GM18507 (cell line): ENCODE data around the gene ACYP2.

Experiments used
- DNase-seq: peaks from one replicate; pipeline ENCODE4 v3.0.0; 2011; ENCODE audit warnings: low read depth; ENCODE audit not compliant: insufficient read length; ENCODE audit errors: extremely low spot score
- FAIRE-seq: peaks from 2 replicates; lab custom pipeline; 2011; peaks lifted over from hg19 to GRCh38; lab: Jason Lieb, UNC

Gene ACYP2

DNA sequence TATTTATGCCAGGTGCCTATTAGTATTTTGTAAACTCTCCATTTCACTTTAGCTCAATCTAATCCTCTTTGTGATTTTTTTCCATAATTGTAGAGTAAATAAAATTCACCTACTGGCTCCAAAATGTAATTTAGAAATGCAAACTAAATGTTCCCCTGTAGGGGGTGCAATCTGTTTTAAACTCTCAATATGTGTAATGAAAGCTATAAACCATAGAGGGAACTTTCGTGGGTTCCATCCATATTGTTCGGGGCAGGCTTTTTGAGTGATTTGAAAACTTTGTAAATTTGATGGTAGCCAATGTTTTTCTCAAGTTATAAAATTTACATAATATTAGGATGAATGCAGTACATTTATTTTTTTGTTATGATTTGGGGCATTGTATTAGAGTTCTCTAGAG lies 91.2 kb downstream of the ACYP2 start:
- FAIRE-seq, result peak; percentile 35
- no peak for DNase-seq

GRCh38 chr2:54207666-54208195 lies 92.3 kb downstream of the ACYP2 start:
- DNase-seq, result no peak
- no peak for FAIRE-seq

DNA sequence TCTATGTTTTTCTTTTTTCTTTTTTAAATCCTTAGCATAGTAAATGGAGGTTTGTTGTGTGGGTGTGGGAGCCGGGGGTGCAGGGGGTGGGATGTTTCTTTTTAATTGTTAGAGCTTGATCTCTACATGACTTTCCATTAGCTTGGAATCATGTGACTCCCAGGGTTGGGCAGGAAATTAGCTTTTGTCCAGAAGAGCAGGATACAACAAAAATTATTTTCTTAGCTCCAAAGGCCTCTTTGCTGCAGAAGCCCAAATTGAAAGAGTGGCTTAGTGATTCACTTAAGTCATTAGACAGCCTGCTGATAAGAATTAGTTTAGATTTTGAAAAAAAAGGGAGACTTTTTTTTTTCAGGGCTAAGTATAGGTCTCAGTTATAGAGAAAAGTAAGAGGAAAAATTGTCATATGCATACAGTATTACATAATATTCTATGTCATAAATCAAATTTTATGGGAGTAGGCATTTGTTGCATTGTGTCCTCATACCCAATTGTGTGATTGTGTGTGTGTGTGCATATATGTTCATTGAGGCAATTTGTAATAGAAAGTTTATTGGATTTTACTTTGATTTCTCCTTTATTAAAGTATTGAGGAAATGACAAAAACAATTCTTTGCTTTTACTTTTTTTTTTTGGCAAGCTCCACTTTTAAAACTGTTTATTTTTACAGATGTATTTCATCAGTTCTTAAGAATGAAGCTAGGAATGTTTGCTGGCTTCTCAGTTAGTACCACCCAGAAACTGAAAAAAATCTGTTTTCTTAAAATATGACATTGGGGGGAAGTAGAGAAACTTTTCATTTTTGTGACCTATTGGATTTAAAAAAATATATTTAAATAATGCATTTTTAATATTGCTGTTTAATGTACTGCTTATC lies 93.2 kb downstream of the ACYP2 start:
- DNase-seq (no peak), FAIRE-seq (no peak)

DNA sequence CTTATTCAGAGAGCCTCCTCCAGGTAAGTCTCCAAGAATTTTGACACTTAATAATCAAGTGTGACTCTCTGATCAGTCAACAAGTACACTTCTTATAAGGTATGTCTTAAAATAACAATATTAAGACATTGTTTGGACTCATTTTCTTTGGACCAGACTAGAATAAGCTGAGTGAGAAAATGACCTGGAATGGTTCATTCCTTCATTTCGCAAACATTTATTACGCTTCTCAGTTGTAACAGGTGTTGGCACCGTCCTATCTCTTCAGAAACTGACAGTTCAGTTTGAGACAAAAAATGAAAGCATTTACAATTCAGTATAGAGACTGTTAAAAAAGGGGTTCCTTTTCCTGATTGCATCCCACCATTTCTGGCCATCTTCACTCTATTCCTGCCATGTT lies 94.0 kb downstream of the ACYP2 start:
- DNase-seq, result no peak
- no peak for FAIRE-seq

DNA sequence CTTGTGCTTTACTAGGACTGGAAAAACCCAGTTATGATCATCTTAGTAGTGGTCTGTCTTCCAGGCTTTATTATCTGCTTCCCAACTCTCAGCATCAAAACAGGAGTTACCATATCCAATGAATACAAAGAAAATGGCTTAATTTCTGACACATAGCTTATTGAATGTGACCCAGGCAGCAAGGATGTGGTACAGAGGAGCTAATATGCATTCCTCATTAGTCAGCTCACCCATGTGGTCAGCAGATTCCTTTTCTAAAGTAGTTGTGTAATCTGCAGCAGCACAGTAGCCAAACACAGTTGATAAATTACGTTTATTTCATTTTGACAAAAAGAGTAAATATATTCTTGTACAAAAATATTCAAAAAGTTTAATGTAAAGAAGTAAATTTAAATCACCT lies 97.0 kb downstream of the ACYP2 start:
- FAIRE-seq, result no peak
- no peak for DNase-seq

- FAIRE-seq, result no peak
- DNase-seq, result no peak
These were observed 97.7 kb downstream of the ACYP2 start for GRCh38 chr2:54213082-54213481.

- FAIRE-seq, result no peak
- DNase-seq, result no peak
These were observed 109.6 kb downstream of the ACYP2 start for GRCh38 chr2:54224997-54225396.

DNA sequence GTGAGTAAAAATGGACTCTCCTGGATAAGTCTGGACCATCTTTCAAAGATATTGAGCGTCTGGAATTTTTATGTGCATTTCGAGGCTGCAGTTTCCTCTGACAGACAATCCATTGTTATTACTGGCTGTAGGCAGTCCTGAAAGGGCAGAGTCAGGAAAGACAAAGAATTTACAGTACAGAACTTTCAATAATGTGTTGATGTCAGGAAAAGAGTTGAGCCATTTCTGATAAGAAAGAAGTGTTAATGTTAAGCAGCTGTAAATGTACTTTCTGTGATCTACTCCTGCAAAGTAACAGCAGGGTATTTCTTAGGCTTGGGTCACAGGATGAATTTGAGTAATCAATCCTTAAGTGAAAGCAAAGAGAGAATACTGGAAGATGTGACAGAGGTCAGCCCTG lies 110.8 kb downstream of the ACYP2 start:
- FAIRE-seq (no peak), DNase-seq (no peak)

GRCh38 chr2:54227798-54228197 lies 112.4 kb downstream of the ACYP2 start:
- no peak for FAIRE-seq
- no peak for DNase-seq

- DNase-seq (no peak), FAIRE-seq (no peak)
These were observed 113.5 kb downstream of the ACYP2 start for GRCh38 chr2:54228945-54229344.

- DNase-seq, result no peak
- FAIRE-seq, result no peak
These were observed 118.6 kb downstream of the ACYP2 start for GRCh38 chr2:54233832-54234649.

DNA sequence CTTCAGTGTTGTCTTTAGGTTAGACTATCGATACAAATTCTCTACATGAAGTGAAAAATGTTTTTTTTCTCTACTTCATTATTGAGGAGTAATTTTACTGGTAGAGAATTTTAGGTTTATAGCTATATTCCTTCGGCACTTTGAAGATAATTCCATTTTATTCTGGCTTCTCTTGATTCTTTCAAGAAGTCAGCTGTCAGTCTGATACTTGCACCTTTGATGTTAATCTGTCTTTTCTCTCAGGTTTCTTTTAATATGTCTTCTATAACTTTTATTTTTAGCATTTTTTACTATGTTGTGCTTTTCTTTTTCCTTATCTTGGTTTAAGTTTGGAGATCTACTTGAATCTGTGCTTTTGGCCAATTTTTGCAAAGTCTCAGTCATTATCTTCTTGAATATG lies 122.0 kb downstream of the ACYP2 start:
- no peak for DNase-seq
- FAIRE-seq, result no peak

DNA sequence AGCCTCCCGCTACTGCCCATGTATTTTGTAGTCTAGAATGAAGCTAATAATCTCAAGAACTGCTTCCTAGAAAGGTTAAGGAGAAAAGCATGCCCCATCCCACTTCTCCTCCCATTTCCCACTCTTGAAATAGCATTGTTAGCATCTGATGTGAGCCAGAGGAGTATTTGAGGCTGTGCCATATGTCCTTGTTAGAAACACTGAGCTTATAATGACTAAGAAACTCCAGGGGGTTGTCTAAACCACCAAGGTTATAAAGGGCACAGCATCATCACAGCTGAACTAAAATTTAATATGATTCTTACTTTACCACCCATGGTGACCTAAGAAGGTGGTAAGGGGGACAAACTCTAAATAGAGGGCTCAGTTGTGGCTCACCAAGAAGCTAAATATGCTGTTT lies 124.0 kb downstream of the ACYP2 start:
- DNase-seq, result no peak
- no peak for FAIRE-seq

GRCh38 chr2:54240515-54241469 lies 125.4 kb downstream of the ACYP2 start:
- FAIRE-seq (no peak), DNase-seq (no peak)

DNA sequence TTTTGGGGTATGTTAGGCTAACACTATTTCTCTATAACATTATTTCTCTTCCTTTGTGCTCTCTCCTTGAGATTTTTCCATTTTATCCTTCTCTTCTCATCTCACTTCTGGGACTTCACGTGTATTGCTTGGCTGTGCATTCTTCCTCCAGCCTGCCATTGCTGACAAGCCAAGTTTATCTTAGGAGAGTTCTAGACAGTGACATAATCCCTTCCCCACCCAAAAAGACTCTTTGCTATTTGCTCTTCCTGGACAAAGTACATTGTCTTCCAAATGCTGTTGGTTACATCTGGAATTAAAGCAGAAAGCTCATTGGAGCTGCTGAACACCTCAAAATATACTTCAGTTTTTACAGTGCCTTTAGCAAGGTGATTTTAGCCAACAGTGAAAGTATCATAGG lies 131.7 kb downstream of the ACYP2 start:
- DNase-seq (no peak), FAIRE-seq (no peak)

- FAIRE-seq, result no peak
- DNase-seq, result no peak
These were observed 134.2 kb downstream of the ACYP2 start for GRCh38 chr2:54249629-54250028.

DNA sequence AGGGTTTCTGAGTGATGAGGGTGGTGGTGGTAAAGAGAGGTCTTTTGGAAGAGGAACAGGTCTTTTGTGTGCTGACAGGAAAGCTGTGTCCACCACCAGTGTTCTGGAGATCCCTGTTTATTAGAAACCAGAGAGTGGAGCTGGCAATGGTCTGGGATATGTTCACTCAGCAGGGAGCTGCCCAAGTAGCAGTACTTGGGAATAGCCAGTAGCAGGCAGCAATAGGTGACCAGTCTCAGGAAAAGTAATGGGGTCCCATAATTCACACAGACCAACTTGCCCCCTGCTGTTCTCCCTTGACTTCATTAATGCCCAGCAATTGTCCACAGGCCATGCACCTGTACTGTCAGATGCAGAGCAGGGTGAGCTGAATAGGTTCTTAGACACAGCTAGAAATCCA lies 138.8 kb downstream of the ACYP2 start:
- DNase-seq (no peak), FAIRE-seq (no peak)

DNA sequence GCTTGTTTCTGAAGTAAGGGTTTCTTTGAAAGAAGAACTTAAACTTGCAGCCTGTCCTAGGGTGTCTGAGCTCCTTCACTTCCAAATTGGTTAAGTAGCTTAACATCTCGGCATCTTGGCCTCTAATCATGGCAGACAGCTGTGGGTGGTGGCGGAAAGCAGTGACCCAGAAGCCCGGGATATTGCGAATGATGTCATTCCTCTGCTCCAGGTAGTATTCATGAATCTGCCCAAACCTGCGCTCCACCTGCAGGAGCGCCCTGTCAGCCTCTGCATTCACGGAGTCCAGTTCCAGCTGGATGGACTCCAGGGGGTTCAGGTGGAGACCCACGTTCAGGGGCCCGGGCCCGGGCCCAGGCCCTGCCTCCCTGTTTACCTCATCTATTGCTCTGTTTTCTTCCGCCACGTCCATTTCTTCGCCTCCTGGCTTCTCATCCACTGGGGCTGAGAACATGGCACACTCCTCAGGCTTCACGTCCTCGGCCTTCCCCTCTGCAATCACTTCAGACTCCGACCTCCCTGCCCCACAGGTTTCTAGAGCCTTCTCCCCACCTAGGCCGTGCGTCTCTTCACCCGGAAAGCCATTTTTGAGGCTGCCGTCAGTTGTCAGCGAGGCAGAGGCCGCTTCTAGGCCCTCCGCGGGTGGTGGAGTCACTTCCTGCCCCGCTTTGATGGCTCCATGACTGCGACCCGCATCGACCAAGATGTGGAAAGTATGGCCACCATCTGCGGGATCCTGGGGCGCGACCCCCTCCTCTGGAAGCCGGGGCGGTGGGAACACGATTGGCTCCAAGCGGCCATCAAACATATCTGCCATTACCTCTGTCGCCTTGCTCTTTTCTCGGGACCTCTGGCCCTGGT lies 140.0 kb downstream of the ACYP2 start:
- FAIRE-seq (no peak), DNase-seq (no peak)
